Fibroblast of lung (primary cell): Measurements from ENCODE around the gene GMNN. TPM values are rescaled to one million over a fixed set of nuclear protein-coding genes. Genes with fewer than 3 reads are reported as not detected.

Experiments used
- DNase-seq, 2 donors: peaks; one replicate each; pipeline versions ENCODE4 v3.0.0 to v3.0.0-alpha.2; 2010; ENCODE audit warnings: low read depth in 2 of 2
- H2AFZ ChIP-seq: 2 replicates; pipeline ENCODE4 v1.5.1; 2012; ENCODE audit warnings: low read length, control low read depth, inconsistent platforms
- H3K27ac ChIP-seq: 2 replicates; pipeline ENCODE4 v1.5.1; 2011; ENCODE audit warnings: low read length, control low read depth; ENCODE audit not compliant: insufficient read depth
- H3K27me3 ChIP-seq: 2 replicates; pipeline ENCODE4 v1.5.1; 2011; ENCODE audit warnings: mild to moderate bottlenecking, low read length; ENCODE audit not compliant: control insufficient read depth, insufficient read depth
- H3K36me3 ChIP-seq: 2 replicates; pipeline ENCODE4 v1.5.1; 2011; ENCODE audit warnings: low read length; ENCODE audit not compliant: control insufficient read depth, insufficient read depth
- H3K4me1 ChIP-seq: 2 replicates; pipeline ENCODE4 v1.5.1; 2011; ENCODE audit warnings: low read length; ENCODE audit not compliant: control insufficient read depth, insufficient read depth; ENCODE audit errors: extremely low read depth
- H3K4me2 ChIP-seq: 2 replicates; pipeline ENCODE4 v1.5.1; 2011; ENCODE audit warnings: low read length, control low read depth; ENCODE audit not compliant: insufficient read depth; ENCODE audit errors: extremely low read depth
- H3K4me3 ChIP-seq, 4 experiments: fragments of 200-600 bp in 1 of 4; sonication (generic) in 1 of 4; replicated peaks in 1 of 4; 2 replicates each; pipeline ENCODE4 v1.5.1; 2011 to 2016; ENCODE audit warnings: low read length in 4 of 4, low read depth in 3 of 4, mild to moderate bottlenecking in 3 of 4, control low read depth in 2 of 4, inconsistent platforms in 1 of 4, mixed read lengths in 1 of 4; ENCODE audit not compliant: insufficient read depth in 1 of 4; ENCODE audit errors: control extremely low read depth in 1 of 4
- H3K79me2 ChIP-seq: 2 replicates; pipeline ENCODE4 v1.5.1; 2012; ENCODE audit warnings: mild to moderate bottlenecking, low read length, inconsistent platforms; ENCODE audit not compliant: control insufficient read depth, insufficient read depth
- H3K9ac ChIP-seq: 2 replicates; pipeline ENCODE4 v1.5.1; 2011; ENCODE audit warnings: mild to moderate bottlenecking, low read length, control low read depth; ENCODE audit not compliant: insufficient read depth
- H3K9me3 ChIP-seq: 2 replicates; pipeline ENCODE4 v1.5.1; 2012; ENCODE audit warnings: low read depth, low read length; ENCODE audit not compliant: control insufficient read depth, insufficient read depth
- H4K20me1 ChIP-seq: 2 replicates; pipeline ENCODE4 v1.5.1; 2011; ENCODE audit warnings: low read length; ENCODE audit not compliant: control insufficient read depth, insufficient read depth; ENCODE audit errors: extremely low read depth
- EZH2 ChIP-seq: IDR thresholded peaks from 2 replicates; pipeline ENCODE4 v1.5.1; 2012; ENCODE audit warnings: low read length, control low read depth, mild to moderate bottlenecking; ENCODE audit errors: missing control alignments
- polyA plus RNA-seq, 2 donors: library from polyadenylated mRNA; depleted of rRNA in 1 of 2; stranded (reverse) in 1 of 2; unstranded in 1 of 2; fragments of >200 nt; gene quantifications; 2 replicates each; pipeline ENCODE4 v1.2.1, GENCODE V29; 2011 to 2012; ENCODE audit warnings: missing spikeins in 1 of 2
- total RNA-seq: library from RNA; depleted of rRNA; stranded (reverse); fragments of >200 nt; gene quantifications from 2 replicates; pipeline ENCODE4 v1.2.1, GENCODE V29; 2014
- TF ChIP-seq, protein P1 (sequence below), 2 donors: IDR thresholded peaks in 1 of 2; conservative IDR thresholded peaks in 1 of 2; 1 replicate in 1 of 2; 2 replicates in 1 of 2; pipeline ENCODE4 v1.5.1; 2011 to 2012; ENCODE audit warnings: low read length in 2 of 2, control low read depth in 1 of 2, inconsistent platforms in 1 of 2, low read depth in 1 of 2, mild to moderate bottlenecking in 1 of 2

GMNN gene
- total and polyA plus RNA-seq, 2 donors (not counting 1 experiment from before 2014, with no cell fraction given): 12.9 to 18.9 TPM

DNA sequence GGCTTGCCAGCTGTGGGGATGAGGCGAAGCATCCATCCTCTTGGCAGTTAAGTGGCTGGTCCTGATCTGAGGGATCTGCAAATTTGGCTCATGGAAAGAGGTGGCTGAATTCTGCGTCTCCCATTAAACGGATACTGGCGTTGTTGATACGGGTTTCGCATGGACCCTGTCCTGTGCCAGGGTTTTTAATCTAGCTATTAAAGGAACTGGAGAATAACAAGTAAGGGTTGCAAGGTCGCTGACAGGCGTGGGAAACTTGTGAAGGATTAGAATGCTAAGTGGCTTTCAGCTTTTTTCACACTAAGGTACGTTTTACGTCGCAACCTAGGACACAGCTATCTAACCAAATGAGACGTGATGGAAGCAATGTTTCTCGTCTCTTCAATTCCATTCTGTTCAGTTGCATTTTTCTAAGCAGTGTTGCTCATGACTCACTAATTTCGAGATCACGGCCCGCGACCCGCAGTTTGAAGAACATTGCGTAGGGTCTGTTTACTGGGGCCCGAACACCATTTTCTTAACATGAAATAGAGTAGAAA lies 852 bp downstream of the GMNN start:
- Histone ChIP-seq H3K27me3 (no peaks in the 10 kb centered on the region), H3K79me2 (peaks cover 53% of the 10 kb centered on the region), H4K20me1 (no peaks in the 10 kb centered on the region), H3K4me3 (peak overlapping the region; percentile 74 to 99 (median 81)), H2AFZ (peak overlapping the region; percentile 69), H3K9me3 (no peaks in the 10 kb centered on the region), H3K27ac (peak overlapping the region; percentile 89), H3K4me1 (peaks cover 9% of the 10 kb centered on the region), H3K4me2 (peak overlapping the region; percentile 94), H3K9ac (peak overlapping the region; percentile 78), H3K36me3 (peaks cover 2% of the 10 kb centered on the region)
- peak; percentile 71 to 73 for DNase-seq
- TF ChIP-seq EZH2: no peak
- TF ChIP-seq, protein P1, sequence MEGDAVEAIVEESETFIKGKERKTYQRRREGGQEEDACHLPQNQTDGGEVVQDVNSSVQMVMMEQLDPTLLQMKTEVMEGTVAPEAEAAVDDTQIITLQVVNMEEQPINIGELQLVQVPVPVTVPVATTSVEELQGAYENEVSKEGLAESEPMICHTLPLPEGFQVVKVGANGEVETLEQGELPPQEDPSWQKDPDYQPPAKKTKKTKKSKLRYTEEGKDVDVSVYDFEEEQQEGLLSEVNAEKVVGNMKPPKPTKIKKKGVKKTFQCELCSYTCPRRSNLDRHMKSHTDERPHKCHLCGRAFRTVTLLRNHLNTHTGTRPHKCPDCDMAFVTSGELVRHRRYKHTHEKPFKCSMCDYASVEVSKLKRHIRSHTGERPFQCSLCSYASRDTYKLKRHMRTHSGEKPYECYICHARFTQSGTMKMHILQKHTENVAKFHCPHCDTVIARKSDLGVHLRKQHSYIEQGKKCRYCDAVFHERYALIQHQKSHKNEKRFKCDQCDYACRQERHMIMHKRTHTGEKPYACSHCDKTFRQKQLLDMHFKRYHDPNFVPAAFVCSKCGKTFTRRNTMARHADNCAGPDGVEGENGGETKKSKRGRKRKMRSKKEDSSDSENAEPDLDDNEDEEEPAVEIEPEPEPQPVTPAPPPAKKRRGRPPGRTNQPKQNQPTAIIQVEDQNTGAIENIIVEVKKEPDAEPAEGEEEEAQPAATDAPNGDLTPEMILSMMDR (conservative IDR thresholded peaks at IDR 0.05 in 1 of 2, IDR thresholded peaks at IDR 0.05 in 1 of 2; ENCODE audit: low read depth in 1 of 2, low read length in 2 of 2): no peak

DNA sequence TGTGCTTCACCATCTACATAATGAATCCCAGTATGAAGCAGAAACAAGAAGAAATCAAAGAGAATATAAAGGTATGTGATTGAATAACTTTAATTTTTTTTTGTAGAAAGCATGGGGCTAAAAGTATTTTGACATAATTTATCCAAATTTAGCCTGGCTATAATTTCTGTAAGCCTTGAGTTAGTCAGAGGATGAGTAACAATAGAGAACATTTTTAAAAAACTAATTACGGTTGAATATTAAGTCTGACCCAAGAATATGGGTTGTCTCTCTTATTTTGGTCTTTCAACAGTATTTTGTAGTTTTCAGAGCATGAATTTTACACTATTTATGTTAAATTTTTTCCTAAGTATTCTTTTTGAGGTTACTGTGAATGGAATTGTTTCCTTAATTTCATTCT lies 2.5 kb downstream of the GMNN start:
- Histone ChIP-seq H2AFZ (no peak overlapping the region), H4K20me1 (no peaks in the 10 kb centered on the region), H3K36me3 (peaks cover 2% of the 10 kb centered on the region), H3K9me3 (no peaks in the 10 kb centered on the region), H3K27me3 (no peaks in the 10 kb centered on the region), H3K4me3 (peak overlapping the region; percentile 17 to 83 (median 76)), H3K79me2 (peaks cover 54% of the 10 kb centered on the region), H3K27ac (no peak overlapping the region), H3K4me2 (peak overlapping the region; percentile 83), H3K4me1 (peaks cover 9% of the 10 kb centered on the region), H3K9ac (no peak overlapping the region)
- DNase-seq: no peak
- TF ChIP-seq EZH2: no peak
- TF ChIP-seq, protein P1 (conservative IDR thresholded peaks at IDR 0.05 in 1 of 2, IDR thresholded peaks at IDR 0.05 in 1 of 2; ENCODE audit: low read depth in 1 of 2, low read length in 2 of 2): no peak

DNA sequence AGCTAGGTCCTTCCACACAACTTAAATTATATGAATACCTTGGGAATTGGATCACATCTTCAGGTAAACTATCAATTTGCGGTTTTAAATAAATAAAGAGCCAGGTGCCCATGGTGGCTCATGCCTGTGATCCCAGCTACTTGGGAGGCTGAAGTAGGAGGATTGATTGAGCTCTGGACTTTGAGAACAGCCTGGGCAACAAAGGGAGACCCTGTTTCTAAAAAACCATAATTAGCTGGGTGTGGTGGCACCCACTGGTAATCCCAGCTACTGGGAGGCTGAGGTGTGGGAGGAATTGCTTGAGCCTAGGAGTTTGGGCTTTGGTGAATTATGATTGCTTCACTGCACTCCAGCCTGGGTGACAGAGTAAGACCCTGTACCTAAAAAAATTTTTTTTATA lies 3.4 kb downstream of the GMNN start:
- peak overlapping the region; percentile 15 for H3K4me2 ChIP-seq
- H2AFZ ChIP-seq: no peak overlapping the region
- no peaks in the 10 kb centered on the region for H4K20me1 ChIP-seq
- H3K9me3 ChIP-seq: no peaks in the 10 kb centered on the region
- H3K9ac ChIP-seq: no peak overlapping the region
- no peak overlapping the region for H3K27ac ChIP-seq
- H3K4me3 ChIP-seq: peak overlapping the region in 1 of 4 experiments; percentile 19
- H3K4me1 ChIP-seq: peaks cover 9% of the 10 kb centered on the region
- H3K36me3 ChIP-seq: peaks cover 4% of the 10 kb centered on the region
- no peak for DNase-seq
- H3K27me3 ChIP-seq: no peaks in the 10 kb centered on the region
- H3K79me2 ChIP-seq: peaks cover 54% of the 10 kb centered on the region
- TF ChIP-seq, protein P1 (conservative IDR thresholded peaks at IDR 0.05 in 1 of 2, IDR thresholded peaks at IDR 0.05 in 1 of 2; ENCODE audit: low read depth in 1 of 2, low read length in 2 of 2): no peak
- no peak for TF ChIP-seq EZH2
